Stimulated activated CD4-positive, alpha-beta T cell treated with anti-CD3 and anti-CD28 coated beads, Interleukin-12 subunit alpha, Interleukin-12 subunit beta, amount 100 ng/mL, for 48 hours (primary cell): ENCODE data around the gene ZNF764.
A peak's percentile ranks its signal among the peaks of the same experiment; 100 is the strongest.
"Not testable (repeated sequence)": the region's sequence is repeated elsewhere in the genome, so short reads cannot be mapped to it uniquely, and the experiment has no call there.

Experiments
- DNase-seq, 3 donors: peaks; one replicate each; pipeline ENCODE4 v3.0.0-alpha.2; 2020; ENCODE audit warnings: low read depth in 2 of 3, low spot score in 1 of 3

Gene ZNF764

GRCh38 chr16:30557957-30558788, at the start of gene ZNF764:
Gene ZNF764, minus strand, starts transcription at chr16:30558374. Its CDS starts 192 bp downstream, at chr16:30558182.
- DNase-seq: peak; percentile 94 to 96 (median 96)

GRCh38 chr16:30606004-30606403, 47.8 kb upstream of the ZNF764 start:
- DNase-seq: no peak

DNA sequence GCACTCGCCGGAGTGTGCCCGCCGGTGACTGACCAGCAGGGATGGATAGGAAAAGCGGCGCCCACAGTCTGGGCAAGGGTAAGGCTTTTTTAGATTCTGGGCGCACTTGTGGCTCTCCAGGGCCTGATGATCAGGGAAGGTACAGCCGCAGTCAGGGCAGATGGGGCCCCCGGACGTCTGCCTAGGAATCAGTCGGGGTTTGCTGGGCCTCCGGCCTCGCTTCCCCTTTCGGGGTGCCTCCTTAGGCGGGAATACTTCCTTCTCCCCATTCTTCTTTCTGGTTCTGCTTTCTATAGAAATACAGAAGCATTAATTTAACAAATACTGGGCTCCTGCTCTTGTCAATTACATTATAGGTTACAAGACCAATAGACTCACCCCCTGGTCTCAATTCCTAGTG, 47.0 kb upstream of the ZNF764 start:
- DNase-seq: no peak

DNA sequence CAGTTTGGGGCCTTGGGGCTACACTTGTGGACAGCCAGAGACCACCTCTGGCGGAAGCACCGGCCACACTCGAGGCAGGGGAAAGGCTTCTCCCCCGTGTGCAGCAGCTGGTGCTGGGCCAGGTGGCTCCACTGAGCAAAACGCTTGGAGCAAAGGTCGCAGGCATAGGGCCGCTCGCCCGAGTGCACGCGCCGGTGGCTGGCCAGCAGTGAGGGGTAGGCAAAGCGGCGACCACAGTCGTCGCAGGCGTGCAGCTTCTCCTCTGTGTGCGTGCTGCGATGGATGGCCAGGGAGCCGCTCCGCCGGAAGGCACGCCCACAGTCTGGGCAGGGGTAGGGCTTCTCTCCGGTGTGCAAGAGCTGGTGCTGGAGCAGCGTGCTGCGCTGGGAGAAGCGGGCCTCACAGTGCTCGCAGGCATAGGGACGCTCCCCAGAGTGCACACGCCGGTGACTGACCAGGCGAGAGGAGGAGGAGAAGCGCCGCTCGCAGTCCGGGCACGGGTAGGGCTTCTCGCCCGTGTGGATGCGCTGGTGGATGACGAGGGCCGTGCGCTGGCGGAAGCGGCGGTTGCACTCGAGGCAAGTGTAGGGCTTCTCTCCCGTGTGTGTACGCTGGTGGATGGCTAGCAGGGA, 46.3 kb upstream of the ZNF764 start:
- no peak for DNase-seq

DNA sequence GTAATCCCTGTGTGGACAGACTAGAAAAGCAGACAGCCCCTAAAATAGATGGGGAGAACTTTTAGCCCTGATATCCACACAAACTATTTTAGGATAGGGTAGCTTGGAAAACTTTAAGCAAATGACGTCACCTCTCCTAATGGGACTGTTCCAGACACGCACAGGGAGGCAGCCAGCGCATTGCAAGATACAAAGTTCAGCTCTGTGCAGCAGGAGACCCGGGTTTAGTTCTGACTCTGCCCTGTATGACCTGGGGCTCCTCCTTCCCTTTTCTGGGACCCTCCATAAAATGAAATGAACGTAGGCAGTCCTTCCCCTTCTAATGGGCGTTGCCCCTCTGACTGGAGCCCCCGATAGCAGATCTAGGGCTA, 45.8 kb upstream of the ZNF764 start:
- DNase-seq: no peak

GRCh38 chr16:30602616-30603277, 44.6 kb upstream of the ZNF764 start:
- DNase-seq: no peak

- DNase-seq: no peak
Observed at GRCh38 chr16:30601966-30602365, 43.8 kb upstream of the ZNF764 start.

- DNase-seq: no peak
Observed at GRCh38 chr16:30600929-30601328, 42.8 kb upstream of the ZNF764 start.

DNA sequence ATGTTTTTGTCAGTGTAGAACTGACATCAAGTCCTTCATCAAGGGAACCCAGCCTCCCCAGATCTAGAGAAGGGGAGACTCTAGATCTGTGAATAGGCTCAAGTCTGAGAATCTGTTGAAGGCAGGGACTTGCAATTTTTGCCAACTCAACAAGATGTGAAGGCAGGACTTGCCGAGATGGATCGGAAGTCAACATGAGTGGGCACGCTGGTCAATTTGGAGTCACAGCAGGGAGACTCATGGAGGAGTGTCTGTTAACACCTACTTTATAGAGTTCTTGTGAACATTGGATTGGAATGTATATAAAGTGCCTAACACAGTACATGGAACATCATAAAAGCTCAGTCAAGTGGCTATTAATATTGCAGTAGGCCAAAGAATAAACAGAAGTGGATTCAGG, 42.0 kb upstream of the ZNF764 start:
- no peak for DNase-seq

- no peak for DNase-seq
Observed at GRCh38 chr16:30592871-30593270, 34.7 kb upstream of the ZNF764 start.

DNA sequence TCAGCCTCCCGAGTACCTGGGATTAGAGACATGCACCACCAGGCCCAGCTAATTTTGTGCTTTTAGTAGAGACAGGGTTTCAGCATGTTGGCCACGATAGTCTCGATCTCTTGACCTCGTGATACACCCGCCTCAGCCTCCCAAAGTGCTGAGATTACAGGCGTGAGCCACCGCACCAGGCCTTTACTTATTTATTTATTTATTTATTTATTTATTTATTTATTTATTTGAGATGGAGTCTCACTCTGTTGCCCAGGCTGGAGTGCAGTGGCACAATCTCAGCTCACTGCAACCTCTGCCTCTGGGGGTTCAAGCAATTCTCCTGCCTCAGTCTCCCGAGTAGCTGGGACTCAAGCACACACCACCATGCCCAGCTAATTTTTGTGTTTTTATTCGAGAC, 32.7 kb upstream of the ZNF764 start:
- DNase-seq: not testable (repeated sequence)

DNA sequence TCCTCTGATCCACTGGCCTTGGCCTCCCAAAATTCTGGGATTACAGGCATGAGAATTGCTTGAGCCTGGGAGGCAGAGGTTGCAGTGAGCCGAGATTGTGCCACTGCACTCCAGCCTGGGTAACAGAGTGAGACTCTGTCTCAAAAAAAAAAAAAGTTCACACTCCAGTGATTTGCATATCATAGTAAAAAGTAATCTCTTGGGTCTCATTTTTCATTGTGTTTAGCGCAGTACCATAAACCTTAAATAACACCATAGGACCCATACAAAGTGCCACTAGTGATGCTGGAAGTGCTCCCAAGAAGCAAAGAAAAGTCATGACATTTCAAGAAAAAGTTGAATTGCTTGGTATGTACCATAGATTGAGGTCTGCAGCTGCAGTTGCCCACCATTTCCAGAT, 31.4 kb upstream of the ZNF764 start:
- not testable (repeated sequence) for DNase-seq

DNA sequence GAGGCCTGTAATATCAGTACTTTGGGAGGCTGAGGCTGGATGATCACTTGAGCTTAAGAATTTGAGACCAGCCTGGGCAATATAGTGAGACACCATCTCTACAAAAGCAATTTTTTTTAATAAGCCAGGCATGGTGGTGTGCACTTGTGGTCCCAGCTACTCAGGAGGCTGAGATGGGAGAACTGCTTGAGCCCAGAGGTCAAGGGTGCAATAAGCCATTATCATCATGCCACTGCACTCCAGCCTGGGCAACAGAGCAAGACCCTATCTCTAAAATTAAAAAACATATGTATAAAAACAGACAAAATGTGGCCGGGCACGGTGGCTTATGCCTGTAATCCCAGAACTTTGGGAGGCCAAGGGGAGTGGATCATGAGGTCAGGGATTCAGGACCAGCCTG, 30.5 kb upstream of the ZNF764 start:
- no peak for DNase-seq

- peak; percentile 88 to 92 (median 92) for DNase-seq
Observed at GRCh38 chr16:30585400-30586191, 27.4 kb upstream of the ZNF764 start, which contains the start of gene ZNF785. Gene ZNF785, minus strand, starts transcription at chr16:30585697. Its CDS starts 86 bp downstream, at chr16:30585611.

GRCh38 chr16:30585022-30585399, 26.8 kb upstream of the ZNF764 start:
- DNase-seq: peak in 1 of 3 donors; percentile 17

GRCh38 chr16:30582611-30583340, 24.6 kb upstream of the ZNF764 start:
- DNase-seq: no peak

DNA sequence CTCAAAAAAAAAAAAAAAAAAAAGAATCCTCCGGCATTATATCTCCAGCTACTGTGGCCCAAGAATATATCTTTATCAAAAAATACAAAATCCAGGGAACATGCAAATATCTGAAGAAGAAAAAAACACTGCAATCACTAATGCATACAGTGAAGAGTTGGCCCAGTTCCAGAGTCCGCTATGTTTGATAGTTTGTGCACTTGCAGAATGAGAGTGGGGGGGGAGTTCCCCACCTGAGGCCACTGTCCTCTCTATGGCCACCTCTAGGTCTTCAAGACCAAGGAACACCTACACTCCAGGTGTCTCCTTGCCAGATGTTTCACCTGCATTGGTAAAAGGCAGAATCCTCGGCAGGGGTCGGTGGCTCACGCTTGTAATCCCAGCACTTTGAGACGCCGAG, 23.3 kb upstream of the ZNF764 start:
- DNase-seq: no peak

GRCh38 chr16:30574678-30575077, 16.5 kb upstream of the ZNF764 start:
- no peak for DNase-seq

DNA sequence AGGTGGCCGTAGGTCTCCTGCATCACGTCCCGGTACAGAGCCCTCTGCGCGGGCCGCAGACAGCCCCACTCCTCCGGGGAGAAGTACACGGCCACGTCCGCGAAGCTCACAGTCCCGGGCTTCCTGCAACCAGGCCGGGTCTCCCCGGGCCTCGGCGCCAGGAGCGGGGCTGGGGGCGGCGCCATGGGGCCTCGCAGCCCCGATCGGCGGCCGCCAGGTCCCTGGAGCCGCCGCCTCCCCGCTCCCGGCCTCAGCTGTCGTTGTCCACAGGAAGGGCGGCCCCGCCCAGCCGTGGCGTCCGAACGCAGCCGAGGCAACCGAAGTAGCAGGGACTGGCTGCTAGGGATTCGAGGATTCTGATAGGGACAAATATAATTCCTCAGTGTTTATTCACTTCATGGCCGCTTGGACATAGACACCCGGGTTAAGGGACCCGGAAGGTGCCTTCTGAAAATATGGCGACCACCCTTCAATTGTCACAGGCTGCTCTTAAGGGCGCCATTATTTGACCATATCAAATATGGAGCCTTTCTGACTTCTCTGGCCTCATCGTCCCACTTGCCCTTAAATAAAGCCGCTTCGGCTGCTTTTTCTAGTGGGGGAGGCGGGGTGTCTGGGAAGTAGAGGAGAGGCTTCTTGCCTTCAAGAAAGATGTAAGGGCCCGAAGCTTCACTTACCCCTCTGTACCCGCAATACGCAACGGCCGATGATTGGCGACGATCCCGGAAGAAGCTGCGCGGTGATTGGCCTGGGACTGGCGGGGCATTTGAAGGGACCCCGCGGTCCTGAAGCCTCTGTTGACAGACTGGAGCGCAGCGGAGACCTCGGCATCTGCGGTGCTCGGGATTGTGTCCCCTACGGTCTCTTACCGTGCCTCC, 13.5 kb upstream of the ZNF764 start, which contains the start of gene ZNF688:
ZNF688 (minus strand) TSS at position 270 of the 878 bp plus-strand sequence; CDS start at position 185, 85 bp downstream.
- DNase-seq: peak; percentile 85 to 90 (median 88)
